GM12878 (cell line): ENCODE measurements around the gene ZDHHC17. TPM values are rescaled to one million over a fixed set of nuclear protein-coding genes. Genes with fewer than 3 reads are reported as not detected.

Source experiments
- ATAC-seq: fragments of 200-7000 bp; cut with Tn5 transposase; 3 replicates; pipeline ENCODE4 v1.9.1; 2020; ENCODE audit warnings: mild to moderate bottlenecking, moderate library complexity
- BruUV-seq: library from RNA; stranded (reverse); fragments of 400-500 nt; replicated peaks from 2 replicates; lab custom pipeline; 2021; lab: Mats Ljungman, UMichigan
- CTCF ChIA-PET: fragments of 300-600 bp; sonication (Branson Sonifier 250); formaldehyde crosslinking; extraction: SDS; loops from one replicate; lab custom pipeline; 2021; ENCODE audit warnings: inconsistent platforms; lab: Yijun Ruan, JAX
- POLR2A ChIA-PET: fragments of 350-600 bp; formaldehyde crosslinking; extraction: SDS; loops from one replicate; lab custom pipeline; 2021; ENCODE audit warnings: inconsistent platforms; lab: Charles Lee
- RAD21 ChIA-PET: fragments of 300-600 bp; sonication (Branson Sonifier 250); formaldehyde crosslinking; loops from one replicate; lab custom pipeline; 2023; ENCODE audit warnings: antibody characterized with exemption; ENCODE audit not compliant: unreplicated experiment; lab: Charles Lee
- SMC1A ChIA-PET: fragments of 300-600 bp; sonication (Branson Sonifier 250); formaldehyde crosslinking; loops from one replicate; lab custom pipeline; 2023; ENCODE audit not compliant: unreplicated experiment, uncharacterized antibody; lab: Charles Lee
- DNase-seq: peaks from one replicate; pipeline ENCODE4 v3.0.0-alpha.2; 2011; ENCODE audit warnings: low read depth, low spot score
- FAIRE-seq: peaks from 3 replicates; lab custom pipeline; 2011; peaks lifted over from hg19 to GRCh38; lab: Jason Lieb, UNC
- H2AFZ ChIP-seq: 2 replicates; pipeline ENCODE4 v1.6.0; 2011; ENCODE audit warnings: low read depth, low read length, control low read depth; ENCODE audit not compliant: control insufficient read depth
- H3K27ac ChIP-seq: 2 replicates; pipeline ENCODE4 v1.5.1; 2011; ENCODE audit warnings: control low read depth; ENCODE audit not compliant: control insufficient read depth, insufficient read depth
- H3K27me3 ChIP-seq, 2 experiments: replicated peaks in 1 of 2; 2 replicates each; pipeline versions ENCODE4 v1.6.0 to v1.6.1; 2011; ENCODE audit warnings: low read length in 1 of 2; ENCODE audit not compliant: control insufficient read depth in 2 of 2, insufficient read depth in 2 of 2
- H3K36me3 ChIP-seq, 2 experiments: 2 replicates each; pipeline ENCODE4 v1.5.1; 2011; ENCODE audit warnings: low read length in 1 of 2; ENCODE audit not compliant: control insufficient read depth in 2 of 2, insufficient read depth in 2 of 2
- H3K4me1 ChIP-seq: 2 replicates; pipeline ENCODE4 v1.6.1; 2011; ENCODE audit warnings: mild to moderate bottlenecking, low read length, moderate library complexity, mixed read lengths; ENCODE audit not compliant: control insufficient read depth, insufficient read depth
- H3K4me2 ChIP-seq: 2 replicates; pipeline ENCODE4 v1.6.0; 2011; ENCODE audit warnings: control low read depth; ENCODE audit not compliant: control insufficient read depth, insufficient read depth
- H3K4me3 ChIP-seq: fragments of 200-600 bp; sonication (generic); 2 replicates; pipeline ENCODE4 v1.5.1; 2016
- H3K79me2 ChIP-seq: 2 replicates; pipeline ENCODE4 v1.6.0; 2011; ENCODE audit warnings: low read length; ENCODE audit not compliant: control insufficient read depth, insufficient read depth
- H3K9ac ChIP-seq: 2 replicates; pipeline ENCODE4 v1.8.0; 2011; ENCODE audit warnings: low read length, control low read depth, mixed read lengths; ENCODE audit not compliant: control insufficient read depth, insufficient read depth
- H3K9me3 ChIP-seq: replicated peaks from 3 replicates; pipeline ENCODE4 v1.5.1; 2011; ENCODE audit warnings: mild to moderate bottlenecking, low read length; ENCODE audit not compliant: control insufficient read depth, insufficient read depth
- H4K20me1 ChIP-seq: 2 replicates; pipeline ENCODE4 v1.6.0; 2011; ENCODE audit not compliant: control insufficient read depth, insufficient read depth
- CBX5 ChIP-seq: sonication (generic); IDR thresholded peaks from 2 replicates; pipeline ENCODE4 v1.6.1; 2016; ENCODE audit warnings: low read depth, moderate library complexity, mild to moderate bottlenecking, inconsistent platforms
- ETV6 ChIP-seq, 2 experiments: fragments of 450-650 bp in 1 of 2; IDR thresholded peaks in 1 of 2; conservative IDR thresholded peaks in 1 of 2; 2 replicates each; pipeline ENCODE4 v1.6.1; 2014; ENCODE audit warnings: antibody characterized with exemption in 1 of 2, borderline replicate concordance in 1 of 2, low read depth in 1 of 2, mild to moderate bottlenecking in 1 of 2, moderate library complexity in 1 of 2
- FOXK2 ChIP-seq: fragments of 450-650 bp; IDR thresholded peaks from 2 replicates; pipeline ENCODE4 v1.6.1; 2017; ENCODE audit warnings: mild to moderate bottlenecking, moderate library complexity
- KLF5 ChIP-seq: fragments of 450-650 bp; IDR thresholded peaks from 2 replicates; pipeline ENCODE4 v1.6.1; 2014; ENCODE audit warnings: mild to moderate bottlenecking; ENCODE audit not compliant: partially characterized antibody
- MEF2B ChIP-seq: fragments of 450-650 bp; IDR thresholded peaks from 2 replicates; pipeline ENCODE4 v1.6.1; 2018; ENCODE audit warnings: mild to moderate bottlenecking, moderate library complexity; ENCODE audit not compliant: partially characterized antibody, poor library complexity, severe bottlenecking
- MYB ChIP-seq: fragments of 150-350 bp; IDR thresholded peaks from 2 replicates; pipeline ENCODE4 v1.6.1; 2014; ENCODE audit warnings: mild to moderate bottlenecking, low read depth, low read length, borderline replicate concordance
- NR2C2 ChIP-seq: IDR thresholded peaks from 2 replicates; pipeline ENCODE4 v1.6.1; 2011; ENCODE audit warnings: borderline replicate concordance, low read depth; ENCODE audit not compliant: control insufficient read depth, insufficient read length
- POLR2AphosphoS2 ChIP-seq: IDR thresholded peaks from 2 replicates; pipeline ENCODE4 v1.6.1; 2011; ENCODE audit warnings: low read depth, mild to moderate bottlenecking, low read length, improper control_type of control experiment, moderate library complexity
- RUNX3 ChIP-seq: IDR thresholded peaks from 2 replicates; pipeline ENCODE4 v1.6.1; 2012; ENCODE audit warnings: low read length, inconsistent platforms
- SMAD1 ChIP-seq: fragments of 450-650 bp; IDR thresholded peaks from 2 replicates; pipeline ENCODE4 v1.6.1; 2018; ENCODE audit warnings: mild to moderate bottlenecking, low read depth; ENCODE audit not compliant: partially characterized antibody
- SP1 ChIP-seq: IDR thresholded peaks from one replicate; pipeline ENCODE4 v1.6.1; 2011; ENCODE audit warnings: low read depth, low read length
- SPI1 ChIP-seq: IDR thresholded peaks from 2 replicates; pipeline ENCODE4 v1.6.1; 2011; ENCODE audit warnings: low read depth, mild to moderate bottlenecking, low read length, moderate library complexity, borderline replicate concordance; ENCODE audit not compliant: insufficient read depth
- TAF1 ChIP-seq: IDR thresholded peaks from 2 replicates; pipeline ENCODE4 v1.6.1; 2011; ENCODE audit warnings: mild to moderate bottlenecking, low read depth, low read length, borderline replicate concordance
- TARDBP ChIP-seq: IDR thresholded peaks from 2 replicates; pipeline ENCODE4 v1.6.1; 2016; ENCODE audit warnings: borderline replicate concordance
- ZNF274 ChIP-seq: IDR thresholded peaks from one replicate; pipeline ENCODE4 v1.8.0; 2011; ENCODE audit not compliant: insufficient read length, insufficient read depth
- ZNF622 ChIP-seq: fragments of 450-650 bp; IDR thresholded peaks from 2 replicates; pipeline ENCODE4 v1.6.1; 2017; ENCODE audit warnings: mild to moderate bottlenecking, inconsistent platforms
- WGBS: methylation state at CpG from one replicate; pipeline ENCODE4 v1.1.6; 2016; ENCODE audit warnings: low lambda C conversion rate; ENCODE audit not compliant: insufficient replicate concordance, insufficient coverage; ENCODE audit errors: missing lambda C conversion rate; 5-methylcytosine and 5-hydroxymethylcytosine counted together
- in situ Hi-C: fragments of 300-500 bp; cut with MboI; formaldehyde crosslinking; loops from 9 replicates; pipeline ENCODE4 v1.14.3; 2018; ENCODE audit warnings: mixed read lengths
- intact Hi-C: fragments of 100-400 bp; cut with micrococcal nuclease; formaldehyde crosslinking; loops from one replicate; pipeline ENCODE4 v1.14.2; 2022; ENCODE audit not compliant: unreplicated experiment
- polyA plus RNA-seq, 11 experiments: library from polyadenylated mRNA; depleted of rRNA in 4 of 11; unstranded in 6 of 11; stranded (reverse) in 5 of 11; fragments of >200 nt; fragmentation: Nextera tagmentation in 4 of 11; fragmentation: Illumina TruSeq in 1 of 11; extraction: Ambion mirVana in 4 of 11; extraction: Trizol in 1 of 11; gene quantifications; 1 replicate in 1 of 11; 2 replicates in 10 of 11; pipeline versions ENCODE4 v1.2.1 to v1.2.3, GENCODE V29; 2011 to 2016; ENCODE audit warnings: inconsistent platforms in 2 of 11, missing spikeins in 2 of 11, low read depth in 1 of 11
- total RNA-seq, 4 experiments: library from RNA; depleted of rRNA in 3 of 4; stranded (reverse); fragments of >200 nt in 3 of 4; fragmentation: Illumina TruSeq in 1 of 4; extraction: Trizol in 1 of 4; gene quantifications; 2 replicates each; pipeline versions ENCODE4 v1.2.1 to v1.2.3, GENCODE V29; 2013 to 2021
- TF ChIP-seq, protein P1 (sequence below): IDR thresholded peaks from 2 replicates; pipeline ENCODE4 v1.6.1; 2012; ENCODE audit warnings: low read depth, low read length, improper control_type of control experiment
- TF ChIP-seq, protein P2 (sequence below): fragments of 450-650 bp; IDR thresholded peaks from 2 replicates; pipeline ENCODE4 v1.6.1; 2016; ENCODE audit warnings: mild to moderate bottlenecking

The ZDHHC17 gene
- total and polyA plus RNA-seq, 10 of the 15 experiments (the other 5 are each of a cell fraction or from before 2014, with no cell fraction given): 4.3 to 50.0 (median 19.3) TPM

- peaks cover 13% of the 10 kb centered on the region for H3K4me1 ChIP-seq
- no peak for DNase-seq
- no peak for TF ChIP-seq NR2C2
- TF ChIP-seq TARDBP: no peak
- no peak for TF ChIP-seq MEF2B
- no peak for TF ChIP-seq SP1
- no peak for TF ChIP-seq CBX5
- no peak for TF ChIP-seq ZNF622
- TF ChIP-seq MYB: no peak
- TF ChIP-seq ETV6 (conservative IDR thresholded peaks at IDR 0.05 in 1 of 2, IDR thresholded peaks at IDR 0.05 in 1 of 2; ENCODE audit: borderline replicate concordance in 1 of 2, low read depth in 1 of 2): no peak
- no peak for TF ChIP-seq KLF5
- no peak for TF ChIP-seq ZNF274
- TF ChIP-seq SMAD1: no peak
- TF ChIP-seq FOXK2: no peak
- no peak for TF ChIP-seq TAF1
- TF ChIP-seq, protein P1, sequence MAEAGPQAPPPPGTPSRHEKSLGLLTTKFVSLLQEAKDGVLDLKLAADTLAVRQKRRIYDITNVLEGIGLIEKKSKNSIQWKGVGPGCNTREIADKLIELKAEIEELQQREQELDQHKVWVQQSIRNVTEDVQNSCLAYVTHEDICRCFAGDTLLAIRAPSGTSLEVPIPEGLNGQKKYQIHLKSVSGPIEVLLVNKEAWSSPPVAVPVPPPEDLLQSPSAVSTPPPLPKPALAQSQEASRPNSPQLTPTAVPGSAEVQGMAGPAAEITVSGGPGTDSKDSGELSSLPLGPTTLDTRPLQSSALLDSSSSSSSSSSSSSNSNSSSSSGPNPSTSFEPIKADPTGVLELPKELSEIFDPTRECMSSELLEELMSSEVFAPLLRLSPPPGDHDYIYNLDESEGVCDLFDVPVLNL: no peak
- TF ChIP-seq, protein P2, sequence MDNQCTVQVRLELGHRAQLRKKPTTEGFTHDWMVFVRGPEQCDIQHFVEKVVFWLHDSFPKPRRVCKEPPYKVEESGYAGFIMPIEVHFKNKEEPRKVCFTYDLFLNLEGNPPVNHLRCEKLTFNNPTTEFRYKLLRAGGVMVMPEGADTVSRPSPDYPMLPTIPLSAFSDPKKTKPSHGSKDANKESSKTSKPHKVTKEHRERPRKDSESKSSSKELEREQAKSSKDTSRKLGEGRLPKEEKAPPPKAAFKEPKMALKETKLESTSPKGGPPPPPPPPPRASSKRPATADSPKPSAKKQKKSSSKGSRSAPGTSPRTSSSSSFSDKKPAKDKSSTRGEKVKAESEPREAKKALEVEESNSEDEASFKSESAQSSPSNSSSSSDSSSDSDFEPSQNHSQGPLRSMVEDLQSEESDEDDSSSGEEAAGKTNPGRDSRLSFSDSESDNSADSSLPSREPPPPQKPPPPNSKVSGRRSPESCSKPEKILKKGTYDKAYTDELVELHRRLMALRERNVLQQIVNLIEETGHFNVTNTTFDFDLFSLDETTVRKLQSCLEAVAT: no peak
- TF ChIP-seq SPI1: no peak
- TF ChIP-seq RUNX3: no peak
- TF ChIP-seq POLR2AphosphoS2: no peak
- TF ChIP-seq, all 136 proteins: peak for 0
- in situ Hi-C loops (no loop called here), intact Hi-C loops (no loop called here)
- Histone ChIP-seq H2AFZ (no peak overlapping the region), H3K4me3 (no peak overlapping the region), H3K4me2 (no peak overlapping the region), H3K79me2 (peaks cover 39% of the 10 kb centered on the region), H3K36me3 (no peaks in the 10 kb centered on the region), H3K9me3 (peaks cover 7% of the 10 kb centered on the region), H4K20me1 (no peaks in the 10 kb centered on the region), H3K27me3 (no peaks in the 10 kb centered on the region), H3K9ac (no peak overlapping the region), H3K27ac (no peak overlapping the region)
- SMC1A ChIA-PET: interaction anchor here (1.1 to 1.6 kb wide), 4 partner anchors 9 to 93 kb away, joined by 3 to 10 read pairs (median 4); no protein-coding TSS in a partner anchor
- no TSS peak for BruUV-seq
- CTCF ChIA-PET: interaction anchor here (1.1 to 2.4 kb wide), 3 partner anchors 10 to 160 kb away, joined by 3 to 20 read pairs (median 5); no protein-coding TSS in a partner anchor
- 79% methylated on average over 3 of the region's 3 CpGs for WGBS
- POLR2A ChIA-PET: no interaction called here
- no peak for FAIRE-seq
- RAD21 ChIA-PET: no interaction called here
- ATAC-seq: no peak
Observed at GRCh38 chr12:76781321-76781720, 17.4 kb downstream of the ZDHHC17 start.
